Measurements from ENCODE around the gene IGFL1.
A peak's percentile ranks its signal among the peaks of the same experiment; 100 is the strongest.

IGFL1 gene

DNA sequence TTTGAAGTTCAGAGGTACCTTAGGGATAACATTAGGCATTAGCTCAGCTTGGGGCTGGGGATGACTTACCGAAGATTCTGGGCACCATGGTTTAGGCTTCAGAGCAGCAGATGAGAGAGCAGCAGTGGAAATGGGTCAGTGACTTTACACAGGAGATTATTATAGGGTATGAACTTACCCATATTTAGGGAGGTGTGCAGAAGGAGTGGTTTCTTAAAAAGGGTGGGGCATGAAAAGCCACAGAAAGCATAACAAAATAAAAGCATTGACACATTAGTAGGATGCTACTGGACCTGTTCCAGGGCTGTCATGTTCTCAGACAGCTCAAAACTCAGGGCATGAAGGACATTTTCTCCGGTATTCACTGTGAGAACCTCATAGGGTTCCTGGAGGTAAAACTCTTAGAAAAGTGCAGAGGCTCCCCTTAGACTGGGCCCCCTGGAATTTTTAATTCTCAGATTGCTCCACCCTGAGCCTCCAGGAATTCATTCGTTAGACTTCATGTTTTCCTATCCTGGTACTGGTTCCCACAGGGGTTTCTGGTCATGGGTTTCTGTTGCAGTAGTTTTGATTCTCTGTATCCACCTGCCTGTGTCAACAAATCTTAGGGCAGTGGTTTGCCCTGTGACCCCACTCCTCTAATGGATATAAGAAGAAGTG is 20.7 kb downstream of the IGFL1 start:
- no peak overlapping the region for H2BK120ac ChIP-seq (ENCODE audit: insufficient read depth, low read length, poor library complexity)
- H3K4ac ChIP-seq (ENCODE audit: low read depth, low read length), result no peak overlapping the region
- no peak overlapping the region for H4K12ac ChIP-seq (ENCODE audit: low read depth, low read length)
- H2AFZ ChIP-seq (ENCODE audit: insufficient read depth, low read length, poor library complexity), result no peak overlapping the region
- no CpG with 5 or more reads among the region's 3 CpGs for WGBS (ENCODE audit: extremely low coverage, insufficient coverage, insufficient read length)
- no peak overlapping the region for H4K8ac ChIP-seq (ENCODE audit: low read depth, low read length)
- no peaks in the 10 kb centered on the region for H3K4me1 ChIP-seq (ENCODE audit: control insufficient read depth in 1 of 2, insufficient read depth in 2 of 2, low read length in 2 of 2)
- no peaks in the 10 kb centered on the region for H3K79me1 ChIP-seq (ENCODE audit: low read length)
- no peak overlapping the region for H3K9ac ChIP-seq (ENCODE audit: low read length)
- H3K27me3 ChIP-seq (ENCODE audit: insufficient read depth, low read length), result no peaks in the 10 kb centered on the region
- no peaks in the 10 kb centered on the region for H3K79me2 ChIP-seq (ENCODE audit: control insufficient read depth, insufficient read depth, low read length, poor library complexity)
- H3K23ac ChIP-seq (ENCODE audit: low read length), result no peak overlapping the region
- H3K27ac ChIP-seq (ENCODE audit: low read depth, low read length), result no peak overlapping the region
- H2AK5ac ChIP-seq (ENCODE audit: low read length), result no peak overlapping the region
- no peak overlapping the region for H3K18ac ChIP-seq (ENCODE audit: low read length)
- no peak overlapping the region for H2BK5ac ChIP-seq (ENCODE audit: low read depth, low read length, poor library complexity)
- H3K4me2 ChIP-seq (ENCODE audit: low read length), result no peak overlapping the region
- no peak overlapping the region for H2BK12ac ChIP-seq (ENCODE audit: low read length)
- no peak overlapping the region for H3K4me3 ChIP-seq (ENCODE audit: low read depth, low read length)
- H3K14ac ChIP-seq (ENCODE audit: low read length), result no peak overlapping the region
- H3K36me3 ChIP-seq (ENCODE audit: control insufficient read depth in 1 of 2, insufficient read depth in 2 of 2, low read length in 2 of 2), result no peaks in the 10 kb centered on the region
- DNase-seq, result no peak
- H4K91ac ChIP-seq (ENCODE audit: low read depth, low read length), result no peak overlapping the region
- no peaks in the 10 kb centered on the region for H3K9me3 ChIP-seq (ENCODE audit: insufficient read depth, low read depth, low read length)

DNA sequence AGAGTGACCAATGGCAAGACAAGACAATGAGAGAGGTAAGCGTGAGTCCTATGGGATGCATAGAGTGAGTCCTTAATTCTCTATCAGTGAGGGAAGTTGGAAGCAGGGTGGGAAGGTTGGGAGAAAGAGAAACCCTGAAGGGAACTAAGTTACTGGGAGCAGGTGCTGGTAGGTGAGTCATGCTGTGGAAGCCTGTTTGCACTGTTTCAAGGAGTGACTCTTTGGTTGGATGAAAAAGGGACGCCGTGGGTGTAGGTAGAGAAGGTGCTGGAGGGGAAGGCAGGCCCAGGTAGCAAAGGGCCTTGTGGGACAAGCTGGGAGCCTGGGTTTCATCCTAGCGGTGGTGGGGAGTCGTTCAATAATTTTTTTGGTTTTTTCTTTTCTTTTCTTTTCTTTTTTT is 21.9 kb downstream of the IGFL1 start:
- H3K14ac ChIP-seq (ENCODE audit: low read length), result no peak overlapping the region
- H3K36me3 ChIP-seq (ENCODE audit: control insufficient read depth in 1 of 2, insufficient read depth in 2 of 2, low read length in 2 of 2), result no peaks in the 10 kb centered on the region
- no peaks in the 10 kb centered on the region for H3K4me1 ChIP-seq (ENCODE audit: control insufficient read depth in 1 of 2, insufficient read depth in 2 of 2, low read length in 2 of 2)
- no peak overlapping the region for H4K91ac ChIP-seq (ENCODE audit: low read depth, low read length)
- H2AK5ac ChIP-seq (ENCODE audit: low read length), result no peak overlapping the region
- H3K4me3 ChIP-seq (ENCODE audit: low read depth, low read length), result no peak overlapping the region
- H2BK12ac ChIP-seq (ENCODE audit: low read length), result no peak overlapping the region
- no peak overlapping the region for H2BK120ac ChIP-seq (ENCODE audit: insufficient read depth, low read length, poor library complexity)
- no peak overlapping the region for H3K27ac ChIP-seq (ENCODE audit: low read depth, low read length)
- WGBS (ENCODE audit: extremely low coverage, insufficient coverage, insufficient read length), result no CpG with 5 or more reads among the region's 5 CpGs
- H3K9ac ChIP-seq (ENCODE audit: low read length), result no peak overlapping the region
- H3K79me2 ChIP-seq (ENCODE audit: control insufficient read depth, insufficient read depth, low read length, poor library complexity), result no peaks in the 10 kb centered on the region
- no peak overlapping the region for H2BK5ac ChIP-seq (ENCODE audit: low read depth, low read length, poor library complexity)
- no peak overlapping the region for H3K4ac ChIP-seq (ENCODE audit: low read depth, low read length)
- no peaks in the 10 kb centered on the region for H3K79me1 ChIP-seq (ENCODE audit: low read length)
- H3K23ac ChIP-seq (ENCODE audit: low read length), result no peak overlapping the region
- no peak overlapping the region for H2AFZ ChIP-seq (ENCODE audit: insufficient read depth, low read length, poor library complexity)
- no peak overlapping the region for H3K18ac ChIP-seq (ENCODE audit: low read length)
- no peak overlapping the region for H4K8ac ChIP-seq (ENCODE audit: low read depth, low read length)
- H3K9me3 ChIP-seq (ENCODE audit: insufficient read depth, low read depth, low read length), result no peaks in the 10 kb centered on the region
- no peak overlapping the region for H4K12ac ChIP-seq (ENCODE audit: low read depth, low read length)
- H3K4me2 ChIP-seq (ENCODE audit: low read length), result no peak overlapping the region
- H3K27me3 ChIP-seq (ENCODE audit: insufficient read depth, low read length), result no peaks in the 10 kb centered on the region
- peak; percentile 68 to 80 for DNase-seq

DNA sequence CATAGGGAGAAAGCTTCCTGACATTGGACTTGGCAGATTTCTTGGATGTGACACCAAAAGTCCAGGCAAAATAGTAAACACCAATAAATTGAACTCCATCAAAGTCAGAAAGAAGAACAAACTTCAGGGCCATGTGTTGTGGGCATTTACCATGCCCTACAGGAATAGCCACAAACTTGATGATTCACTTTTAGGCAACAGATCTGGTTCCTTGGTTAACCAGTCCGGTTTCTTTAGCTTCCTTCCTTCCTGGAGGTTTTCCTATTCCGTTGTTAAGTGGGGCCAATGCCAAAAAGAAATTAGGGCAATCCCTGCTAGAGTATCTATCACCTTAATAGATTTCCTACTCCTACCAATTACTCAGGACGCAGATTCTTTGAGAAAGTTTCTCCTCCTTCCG is 25.2 kb downstream of the IGFL1 start:
- Histone ChIP-seq H3K79me2 (ENCODE audit: control insufficient read depth, insufficient read depth, low read length, poor library complexity) (no peaks in the 10 kb centered on the region), H3K27me3 (ENCODE audit: insufficient read depth, low read length) (no peaks in the 10 kb centered on the region), H3K79me1 (ENCODE audit: low read length) (no peaks in the 10 kb centered on the region), H3K9ac (ENCODE audit: low read length) (no peak overlapping the region), H2AFZ (ENCODE audit: insufficient read depth, low read length, poor library complexity) (no peak overlapping the region), H3K4me1 (ENCODE audit: control insufficient read depth in 1 of 2, insufficient read depth in 2 of 2, low read length in 2 of 2) (no peaks in the 10 kb centered on the region), H4K91ac (ENCODE audit: low read depth, low read length) (no peak overlapping the region), H3K4me3 (ENCODE audit: low read depth, low read length) (no peak overlapping the region), H2BK5ac (ENCODE audit: low read depth, low read length, poor library complexity) (no peak overlapping the region), H4K12ac (ENCODE audit: low read depth, low read length) (no peak overlapping the region), H4K8ac (ENCODE audit: low read depth, low read length) (no peak overlapping the region), H2BK12ac (ENCODE audit: low read length) (no peak overlapping the region), H3K23ac (ENCODE audit: low read length) (no peak overlapping the region), H2AK5ac (ENCODE audit: low read length) (no peak overlapping the region), H3K36me3 (ENCODE audit: control insufficient read depth in 1 of 2, insufficient read depth in 2 of 2, low read length in 2 of 2) (no peaks in the 10 kb centered on the region), H3K27ac (ENCODE audit: low read depth, low read length) (no peak overlapping the region), H3K14ac (ENCODE audit: low read length) (no peak overlapping the region), H3K18ac (ENCODE audit: low read length) (no peak overlapping the region), H2BK120ac (ENCODE audit: insufficient read depth, low read length, poor library complexity) (no peak overlapping the region), H3K4me2 (ENCODE audit: low read length) (no peak overlapping the region), H3K9me3 (ENCODE audit: insufficient read depth, low read depth, low read length) (no peaks in the 10 kb centered on the region), H3K4ac (ENCODE audit: low read depth, low read length) (no peak overlapping the region)
- peak in 1 of 2 donors; percentile 35 for DNase-seq
- WGBS (ENCODE audit: extremely low coverage, insufficient coverage, insufficient read length), result no CpG with 5 or more reads among the region's 4 CpGs

DNA sequence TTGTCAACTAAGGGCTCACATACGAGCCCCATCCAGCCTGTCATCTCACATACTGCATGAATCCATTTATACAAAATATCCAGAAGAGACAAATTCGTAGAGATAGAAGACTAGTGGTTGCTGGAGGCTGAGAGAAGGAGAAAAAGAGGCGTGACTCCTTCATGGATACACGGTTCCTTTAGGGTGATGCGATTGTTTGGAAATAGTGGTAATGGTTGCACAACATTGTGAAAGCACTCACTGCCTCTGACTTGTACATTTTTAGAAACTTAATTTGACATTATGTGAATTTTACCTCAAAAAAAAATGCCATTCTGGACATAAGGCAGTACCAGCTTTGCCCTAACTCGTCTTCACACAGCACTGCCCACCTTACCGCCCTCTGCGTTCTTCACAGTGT is 27.3 kb downstream of the IGFL1 start:
- Histone ChIP-seq H3K23ac (ENCODE audit: low read length) (no peak overlapping the region), H2AFZ (ENCODE audit: insufficient read depth, low read length, poor library complexity) (no peak overlapping the region), H3K4ac (ENCODE audit: low read depth, low read length) (no peak overlapping the region), H2BK5ac (ENCODE audit: low read depth, low read length, poor library complexity) (no peak overlapping the region), H3K27me3 (ENCODE audit: insufficient read depth, low read length) (no peaks in the 10 kb centered on the region), H3K27ac (ENCODE audit: low read depth, low read length) (no peak overlapping the region), H3K18ac (ENCODE audit: low read length) (no peak overlapping the region), H3K14ac (ENCODE audit: low read length) (no peak overlapping the region), H4K8ac (ENCODE audit: low read depth, low read length) (no peak overlapping the region), H3K79me1 (ENCODE audit: low read length) (peaks cover 1% of the 10 kb centered on the region), H3K4me3 (ENCODE audit: low read depth, low read length) (no peak overlapping the region), H4K12ac (ENCODE audit: low read depth, low read length) (no peak overlapping the region), H3K4me1 (ENCODE audit: control insufficient read depth in 1 of 2, insufficient read depth in 2 of 2, low read length in 2 of 2) (no peaks in the 10 kb centered on the region), H3K9me3 (ENCODE audit: insufficient read depth, low read depth, low read length) (no peaks in the 10 kb centered on the region), H2BK12ac (ENCODE audit: low read length) (no peak overlapping the region), H3K4me2 (ENCODE audit: low read length) (no peak overlapping the region), H2AK5ac (ENCODE audit: low read length) (no peak overlapping the region), H3K9ac (ENCODE audit: low read length) (no peak overlapping the region), H2BK120ac (ENCODE audit: insufficient read depth, low read length, poor library complexity) (no peak overlapping the region), H3K36me3 (ENCODE audit: control insufficient read depth in 1 of 2, insufficient read depth in 2 of 2, low read length in 2 of 2) (no peaks in the 10 kb centered on the region), H3K79me2 (ENCODE audit: control insufficient read depth, insufficient read depth, low read length, poor library complexity) (peaks cover 2% of the 10 kb centered on the region), H4K91ac (ENCODE audit: low read depth, low read length) (no peak overlapping the region)
- WGBS (ENCODE audit: extremely low coverage, insufficient coverage, insufficient read length), result no CpG with 5 or more reads among the region's 8 CpGs
- DNase-seq, result peak; percentile 67 to 87

Measured in trophoblast cell (in vitro differentiated cells and primary cell).